ENCODE results near the gene PTPN4.

The PTPN4 gene

GRCh38 chr2:119759451-119760236, at the start of gene PTPN4:
Gene PTPN4 (plus strand): TSS chr2:119759922. CDS start chr2:119809854, 49,932 bp downstream.
- DNase-seq: peak; percentile 99
- in situ Hi-C loops (cut with MboI; ENCODE audit: low pct_unique_long_range_greater_than_20kb, low sequenced_read_pairs): no loop called here

- in situ Hi-C loops (cut with MboI; ENCODE audit: low pct_unique_long_range_greater_than_20kb, low sequenced_read_pairs): no loop called here
- no peak for DNase-seq
These were observed 49.4 kb upstream of the PTPN4 start for GRCh38 chr2:119710281-119710680.

- DNase-seq: no peak
- in situ Hi-C loops (cut with MboI; ENCODE audit: low pct_unique_long_range_greater_than_20kb, low sequenced_read_pairs): no loop called here
These were observed 48.4 kb upstream of the PTPN4 start for GRCh38 chr2:119711352-119711751.

GRCh38 chr2:119712571-119712970, 47.2 kb upstream of the PTPN4 start:
- in situ Hi-C loops (cut with MboI; ENCODE audit: low pct_unique_long_range_greater_than_20kb, low sequenced_read_pairs): no loop called here
- DNase-seq: no peak

- no peak for DNase-seq
- in situ Hi-C loops (cut with MboI; ENCODE audit: low pct_unique_long_range_greater_than_20kb, low sequenced_read_pairs): no loop called here
These were observed 45.8 kb upstream of the PTPN4 start for GRCh38 chr2:119713819-119714490.

- in situ Hi-C loops (cut with MboI; ENCODE audit: low pct_unique_long_range_greater_than_20kb, low sequenced_read_pairs): no loop called here
- no peak for DNase-seq
These were observed 44.1 kb upstream of the PTPN4 start for GRCh38 chr2:119715409-119716283.

- in situ Hi-C loops (cut with MboI; ENCODE audit: low pct_unique_long_range_greater_than_20kb, low sequenced_read_pairs): no loop called here
- no peak for DNase-seq
These were observed 43.4 kb upstream of the PTPN4 start for GRCh38 chr2:119716284-119716672.

- no peak for DNase-seq
- in situ Hi-C loops (cut with MboI; ENCODE audit: low pct_unique_long_range_greater_than_20kb, low sequenced_read_pairs): no loop called here
These were observed 41.0 kb upstream of the PTPN4 start for GRCh38 chr2:119718501-119719260.

- no peak for DNase-seq
- in situ Hi-C loops (cut with MboI; ENCODE audit: low pct_unique_long_range_greater_than_20kb, low sequenced_read_pairs): no loop called here
These were observed 40.5 kb upstream of the PTPN4 start for GRCh38 chr2:119719261-119719627.

- in situ Hi-C loops (cut with MboI; ENCODE audit: low pct_unique_long_range_greater_than_20kb, low sequenced_read_pairs): no loop called here
- no peak for DNase-seq
These were observed 38.7 kb upstream of the PTPN4 start for GRCh38 chr2:119721043-119721442.

GRCh38 chr2:119721462-119721861, 38.3 kb upstream of the PTPN4 start:
- DNase-seq: no peak
- in situ Hi-C loops (cut with MboI; ENCODE audit: low pct_unique_long_range_greater_than_20kb, low sequenced_read_pairs): no loop called here

- in situ Hi-C loops (cut with MboI; ENCODE audit: low pct_unique_long_range_greater_than_20kb, low sequenced_read_pairs): no loop called here
- no peak for DNase-seq
These were observed 37.8 kb upstream of the PTPN4 start for GRCh38 chr2:119721904-119722303.

GRCh38 chr2:119723186-119723585, 36.5 kb upstream of the PTPN4 start:
- in situ Hi-C loops (cut with MboI; ENCODE audit: low pct_unique_long_range_greater_than_20kb, low sequenced_read_pairs): no loop called here
- DNase-seq: no peak

GRCh38 chr2:119723784-119724467, 35.8 kb upstream of the PTPN4 start:
- DNase-seq: no peak
- in situ Hi-C loops (cut with MboI; ENCODE audit: low pct_unique_long_range_greater_than_20kb, low sequenced_read_pairs): no loop called here

- in situ Hi-C loops (cut with MboI; ENCODE audit: low pct_unique_long_range_greater_than_20kb, low sequenced_read_pairs): no loop called here
- DNase-seq: no peak
These were observed 34.9 kb upstream of the PTPN4 start for GRCh38 chr2:119724656-119725485.

GRCh38 chr2:119727493-119727892, 32.2 kb upstream of the PTPN4 start:
- in situ Hi-C loops (cut with MboI; ENCODE audit: low pct_unique_long_range_greater_than_20kb, low sequenced_read_pairs): no loop called here
- no peak for DNase-seq

GRCh38 chr2:119728421-119728820, 31.3 kb upstream of the PTPN4 start:
- DNase-seq: no peak
- in situ Hi-C loops (cut with MboI; ENCODE audit: low pct_unique_long_range_greater_than_20kb, low sequenced_read_pairs): no loop called here

- no peak for DNase-seq
- in situ Hi-C loops (cut with MboI; ENCODE audit: low pct_unique_long_range_greater_than_20kb, low sequenced_read_pairs): no loop called here
These were observed 29.0 kb upstream of the PTPN4 start for GRCh38 chr2:119730671-119731177.
